HG03521 (cell line): ENCODE results near the gene RNASE11.
"Not testable (repeated sequence)": the region's sequence is repeated elsewhere in the genome, so short reads cannot be mapped to it uniquely, and the experiment has no call there.

ENCODE experiments used
- ATAC-seq: cut with Tn5 transposase; IDR thresholded peaks from one replicate; pipeline ENCODE4 v1.9.1; 2021; ENCODE audit warnings: mild to moderate bottlenecking, moderate library complexity; ENCODE audit not compliant: unreplicated experiment

RNASE11 gene

DNA sequence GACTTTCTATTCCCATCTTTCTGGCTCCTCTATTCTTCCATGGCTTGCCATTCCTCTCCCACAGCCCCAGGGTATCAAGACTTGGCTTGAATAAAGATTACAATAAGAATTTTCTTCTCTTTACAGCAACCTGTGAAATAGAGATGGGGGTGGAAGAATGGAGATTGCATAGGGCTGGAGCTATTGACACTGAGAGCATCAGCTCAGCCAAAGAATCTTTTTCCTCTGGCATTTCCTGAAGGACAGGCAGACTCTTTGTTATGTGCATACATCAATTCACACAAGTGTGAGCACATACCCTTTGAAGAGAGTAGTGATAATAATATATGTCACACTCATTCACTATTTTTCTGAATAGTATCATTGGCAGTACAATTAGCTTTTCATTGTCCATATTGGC, 4.7 kb downstream of the RNASE11 start:
- no peak for ATAC-seq

GRCh38 chr14:20580242-20580641, 7.6 kb downstream of the RNASE11 start:
- ATAC-seq = no peak

- no peak for ATAC-seq
Measured at GRCh38 chr14:20578784-20579502, 8.9 kb downstream of the RNASE11 start.

GRCh38 chr14:20578325-20578724, 9.5 kb downstream of the RNASE11 start:
- no peak for ATAC-seq

DNA sequence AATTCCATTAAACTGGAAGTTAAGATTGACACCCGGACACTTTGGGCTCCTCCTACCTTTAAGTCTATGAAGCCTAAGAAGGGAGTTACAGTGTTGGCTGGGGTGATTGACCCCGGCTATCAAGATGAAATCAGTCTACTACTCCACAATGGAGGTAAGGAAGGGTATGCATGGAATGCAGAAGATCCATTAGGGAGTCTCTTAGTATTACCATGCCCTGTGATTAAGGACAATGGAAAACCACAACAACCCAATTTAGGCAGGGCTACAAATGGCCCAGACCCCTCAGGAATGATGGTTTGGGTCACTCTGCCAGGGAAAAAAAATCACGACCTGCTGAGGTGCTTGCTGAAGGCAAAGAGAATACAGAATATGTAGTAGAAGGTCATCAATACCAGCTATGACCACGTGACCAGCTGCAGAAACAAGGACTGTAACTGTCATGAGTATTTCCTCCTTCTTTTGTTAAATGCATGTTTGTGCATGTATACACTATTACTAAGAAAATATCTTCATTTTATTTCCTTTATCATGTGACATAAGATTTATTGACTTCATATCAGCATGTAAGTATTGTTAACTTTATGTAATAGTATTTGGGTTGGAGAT, 15.3 kb downstream of the RNASE11 start:
- ATAC-seq = not testable (repeated sequence)

- ATAC-seq = not testable (repeated sequence)
Measured at GRCh38 chr14:20570720-20571119, 17.1 kb downstream of the RNASE11 start.

GRCh38 chr14:20569865-20570264, 17.9 kb downstream of the RNASE11 start:
- not testable (repeated sequence) for ATAC-seq

DNA sequence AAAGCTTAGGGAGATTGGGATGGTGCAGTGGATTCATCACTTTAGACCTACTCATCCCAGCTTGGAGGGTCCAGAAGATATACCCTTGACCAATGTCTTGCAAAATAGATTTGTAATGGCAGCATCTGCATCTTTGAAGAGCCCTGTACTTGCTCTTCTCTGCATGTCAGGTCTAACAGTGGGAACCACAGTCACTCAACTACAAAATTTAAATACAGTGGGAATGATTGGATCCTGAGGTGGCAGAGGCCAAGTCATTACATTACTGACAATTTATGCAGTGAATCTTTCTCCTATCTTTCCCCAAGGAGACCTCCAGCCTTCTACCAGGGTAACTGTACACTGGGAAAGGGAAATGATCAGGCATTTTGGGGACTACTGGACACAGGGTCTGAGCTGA, 18.7 kb downstream of the RNASE11 start:
- no peak for ATAC-seq

- ATAC-seq = no peak
Measured at GRCh38 chr14:20568393-20568792, 19.4 kb downstream of the RNASE11 start.

GRCh38 chr14:20567199-20567598, 20.6 kb downstream of the RNASE11 start:
- not testable (repeated sequence) for ATAC-seq

DNA sequence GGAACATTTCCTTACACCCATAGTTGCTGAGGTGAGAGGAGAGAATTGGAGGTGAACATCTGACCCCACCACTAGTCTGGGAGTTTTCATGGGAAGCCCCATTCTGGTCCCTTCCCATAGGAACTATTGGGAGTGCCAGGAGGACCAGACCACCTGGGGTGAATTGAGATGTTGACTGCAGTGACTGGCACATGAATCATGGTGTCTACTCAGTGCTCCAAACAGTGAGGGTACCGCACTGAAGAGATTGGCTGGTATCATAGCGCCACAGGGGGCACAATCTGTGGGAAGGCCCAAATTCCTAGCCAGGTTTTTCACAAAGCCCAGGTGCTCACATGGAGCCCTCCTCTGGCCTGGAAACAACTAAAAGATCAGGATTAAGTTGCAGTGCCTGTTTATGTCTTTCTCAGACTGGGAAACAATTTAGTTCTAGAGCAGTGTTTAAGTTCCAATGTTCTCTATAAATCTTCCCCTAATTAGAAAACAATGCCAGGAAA, 23.3 kb downstream of the RNASE11 start:
- no peak for ATAC-seq

DNA sequence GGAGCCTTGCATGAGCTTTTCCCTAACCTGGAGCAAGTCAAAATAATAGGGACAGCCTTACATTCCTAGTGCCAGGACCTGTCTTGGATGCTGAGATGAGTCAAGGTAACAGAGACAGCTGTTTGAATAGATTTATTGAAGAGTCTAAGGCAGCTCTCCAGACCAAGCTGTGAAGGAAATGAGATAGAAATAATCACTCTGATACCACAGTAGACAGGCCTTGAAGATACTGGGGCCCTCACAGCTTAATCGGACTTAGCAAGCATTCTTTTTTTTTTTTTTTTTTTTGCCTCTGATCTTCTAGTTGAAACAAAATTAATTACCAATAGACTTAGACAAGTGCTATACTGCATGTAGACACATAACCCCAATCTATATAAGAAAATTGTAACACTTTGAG, 23.8 kb downstream of the RNASE11 start:
- no peak for ATAC-seq

DNA sequence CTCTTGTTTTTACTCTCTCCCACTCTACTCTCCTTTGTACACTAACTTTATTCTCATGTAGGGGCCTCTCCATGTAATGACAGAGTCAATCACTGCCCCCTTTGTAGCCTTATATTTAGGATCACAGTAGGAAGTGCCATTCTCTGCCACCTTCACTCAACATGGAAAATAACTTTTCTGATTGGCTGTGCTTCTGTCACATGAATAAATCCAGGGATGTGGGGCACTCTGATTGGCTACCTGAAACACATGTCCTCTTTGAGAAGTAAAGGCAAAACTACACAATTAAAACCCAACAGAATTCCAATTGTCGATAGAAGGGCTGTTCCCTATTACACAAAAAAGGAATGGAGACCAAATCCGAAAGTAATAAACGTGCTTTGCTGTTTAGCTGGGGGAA, 26.8 kb downstream of the RNASE11 start, which contains the start of gene RNASE9:
RNASE9 (minus strand) TSS at position 87 of the 400 bp plus-strand sequence.
- ATAC-seq = no peak

GRCh38 chr14:20559461-20559904, 28.3 kb downstream of the RNASE11 start:
- no peak for ATAC-seq

DNA sequence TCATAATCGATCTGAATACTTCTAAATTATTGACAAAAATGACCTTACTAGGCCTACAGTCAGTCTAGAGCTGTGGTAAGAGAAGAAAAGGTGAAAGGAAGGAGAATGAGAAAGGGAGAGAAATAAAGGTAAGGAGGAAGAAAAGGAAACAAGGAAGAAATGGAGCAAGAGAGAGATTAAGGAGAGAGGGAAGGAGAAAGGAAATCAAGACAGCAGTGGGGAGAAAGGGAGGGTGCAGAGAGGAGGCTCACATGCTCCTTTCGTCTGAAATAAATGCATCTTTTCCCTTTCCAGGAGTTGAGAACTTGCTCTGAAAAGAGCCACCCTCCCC, 30.6 kb downstream of the RNASE11 start:
- no peak for ATAC-seq

GRCh38 chr14:20556500-20557211, 31.1 kb downstream of the RNASE11 start:
- ATAC-seq = no peak

- no peak for ATAC-seq
Measured at GRCh38 chr14:20555845-20556244, 32.0 kb downstream of the RNASE11 start.

DNA sequence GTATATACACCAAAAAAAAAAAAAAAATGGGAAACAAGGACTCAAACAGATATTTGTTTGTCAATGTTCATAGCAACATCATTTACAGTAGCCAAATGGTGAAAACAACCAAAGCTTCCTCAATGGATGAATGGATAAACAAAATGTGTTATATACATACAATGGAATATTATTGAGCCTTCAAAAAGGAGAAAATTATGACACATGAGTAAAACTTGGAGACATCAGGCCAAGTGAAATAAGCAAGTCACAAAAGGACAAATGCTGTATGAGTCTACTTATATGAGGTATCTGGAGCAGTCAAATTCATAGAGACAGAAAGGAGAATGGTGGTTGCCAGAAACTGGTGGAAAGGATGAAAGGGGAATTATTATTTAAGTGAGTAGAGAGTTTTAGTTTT, 34.8 kb downstream of the RNASE11 start:
- ATAC-seq = no peak

DNA sequence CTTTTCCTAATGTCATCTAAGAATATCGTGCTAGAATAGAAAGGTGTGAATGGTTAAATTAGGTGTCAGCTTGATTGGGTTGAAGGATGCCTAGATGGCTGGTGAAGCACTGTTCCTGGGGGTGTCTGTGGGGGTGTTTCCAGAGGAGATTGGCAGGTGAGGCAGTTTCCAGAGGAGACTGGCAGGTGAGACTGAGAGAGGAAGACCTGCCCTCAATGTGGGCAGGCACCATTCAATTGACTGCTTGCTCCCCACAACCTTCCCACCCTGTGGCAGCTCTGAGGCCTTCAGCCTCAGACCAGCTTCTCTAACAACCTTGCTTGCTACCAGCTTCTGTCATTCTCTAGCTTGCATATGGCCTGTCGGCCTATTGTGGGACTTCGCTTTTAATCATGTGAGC, 36.2 kb downstream of the RNASE11 start:
- no peak for ATAC-seq

DNA sequence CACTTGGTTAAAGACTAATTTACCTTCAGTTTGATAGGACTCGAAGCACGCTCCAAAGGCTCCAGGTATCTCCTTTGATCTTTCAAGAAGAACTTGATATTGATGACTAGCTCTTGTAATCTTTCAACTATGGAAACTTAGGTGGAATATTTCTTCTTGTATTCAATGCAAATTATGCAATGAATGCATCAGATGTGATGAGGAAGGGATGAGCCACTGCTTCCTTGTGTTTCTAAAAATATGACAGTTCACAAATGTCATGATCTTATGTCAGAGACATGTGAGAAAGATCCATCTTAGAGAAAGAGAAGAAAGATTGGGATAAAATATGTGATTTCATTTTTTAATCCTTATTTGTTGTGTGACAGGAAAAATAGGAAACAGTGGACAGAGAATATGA, 36.9 kb downstream of the RNASE11 start:
- ATAC-seq = no peak

GRCh38 chr14:20548414-20549158, 39.2 kb downstream of the RNASE11 start:
- no peak for ATAC-seq
